ENCODE measurements around the gene LOXL4.

GRCh38 chr10:98226508-98227144, 41.4 kb downstream of the LOXL4 start:
- TF ChIP-seq, protein P1, sequence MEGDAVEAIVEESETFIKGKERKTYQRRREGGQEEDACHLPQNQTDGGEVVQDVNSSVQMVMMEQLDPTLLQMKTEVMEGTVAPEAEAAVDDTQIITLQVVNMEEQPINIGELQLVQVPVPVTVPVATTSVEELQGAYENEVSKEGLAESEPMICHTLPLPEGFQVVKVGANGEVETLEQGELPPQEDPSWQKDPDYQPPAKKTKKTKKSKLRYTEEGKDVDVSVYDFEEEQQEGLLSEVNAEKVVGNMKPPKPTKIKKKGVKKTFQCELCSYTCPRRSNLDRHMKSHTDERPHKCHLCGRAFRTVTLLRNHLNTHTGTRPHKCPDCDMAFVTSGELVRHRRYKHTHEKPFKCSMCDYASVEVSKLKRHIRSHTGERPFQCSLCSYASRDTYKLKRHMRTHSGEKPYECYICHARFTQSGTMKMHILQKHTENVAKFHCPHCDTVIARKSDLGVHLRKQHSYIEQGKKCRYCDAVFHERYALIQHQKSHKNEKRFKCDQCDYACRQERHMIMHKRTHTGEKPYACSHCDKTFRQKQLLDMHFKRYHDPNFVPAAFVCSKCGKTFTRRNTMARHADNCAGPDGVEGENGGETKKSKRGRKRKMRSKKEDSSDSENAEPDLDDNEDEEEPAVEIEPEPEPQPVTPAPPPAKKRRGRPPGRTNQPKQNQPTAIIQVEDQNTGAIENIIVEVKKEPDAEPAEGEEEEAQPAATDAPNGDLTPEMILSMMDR (IDR thresholded peaks at IDR 0.05; ENCODE audit: low read depth, low read length) = no peak
- TF ChIP-seq EZH2phosphoT487 (IDR thresholded peaks at IDR 0.05; ENCODE audit: low read depth) = no peak

Measured in OCI-LY3 (cell line).